H1 (cell line): ENCODE results near the gene LEUTX. TPM values are rescaled to one million over a fixed set of nuclear protein-coding genes. Genes with fewer than 3 reads are reported as not detected.

Experiments
- EP300 ChIP-seq, 2 experiments: IDR thresholded peaks; 1 replicate in 1 of 2; 2 replicates in 1 of 2; pipeline ENCODE4 v1.6.1; 2011 to 2012; ENCODE audit warnings: low read depth in 2 of 2, low read length in 2 of 2, mild to moderate bottlenecking in 2 of 2, borderline replicate concordance in 1 of 2, inconsistent platforms in 1 of 2, moderate library complexity in 1 of 2
- RAD21 ChIP-seq, 2 experiments: IDR thresholded peaks in 1 of 2; conservative IDR thresholded peaks in 1 of 2; 2 replicates each; pipeline ENCODE4 v1.6.1; 2011; ENCODE audit warnings: low read depth in 2 of 2, low read length in 2 of 2, improper control_type of control experiment in 1 of 2, inconsistent platforms in 1 of 2, mild to moderate bottlenecking in 1 of 2, moderate library complexity in 1 of 2
- SP4 ChIP-seq: IDR thresholded peaks from 2 replicates; pipeline ENCODE4 v1.6.1; 2012; ENCODE audit warnings: low read length, inconsistent platforms
- polyA plus RNA-seq, 7 experiments: library from polyadenylated mRNA; depleted of rRNA in 3 of 7; stranded (reverse) in 5 of 7; unstranded in 2 of 7; fragments of >200 nt in 5 of 7; fragments of 200-250 nt in 2 of 7; gene quantifications; 1 replicate in 5 of 7; 2 replicates in 1 of 7; 4 replicates in 1 of 7; pipeline versions ENCODE4 v1.2.1 to v1.2.3, GENCODE V29; 2011 to 2013; ENCODE audit warnings: missing spikeins in 2 of 7, mixed read lengths in 2 of 7
- total RNA-seq: library from RNA; stranded (reverse); fragmentation: NEBNext Ultra II Directional; extraction: Animal tissue kit (Norgen Biotek cat#: 25700); gene quantifications from 2 replicates; pipeline ENCODE4 v1.2.1, GENCODE V29; 2021

The LEUTX gene
- total and polyA plus RNA-seq, 2 of the 8 experiments (the other 6 are each of a cell fraction or from before 2014, with no cell fraction given), result not detected

DNA sequence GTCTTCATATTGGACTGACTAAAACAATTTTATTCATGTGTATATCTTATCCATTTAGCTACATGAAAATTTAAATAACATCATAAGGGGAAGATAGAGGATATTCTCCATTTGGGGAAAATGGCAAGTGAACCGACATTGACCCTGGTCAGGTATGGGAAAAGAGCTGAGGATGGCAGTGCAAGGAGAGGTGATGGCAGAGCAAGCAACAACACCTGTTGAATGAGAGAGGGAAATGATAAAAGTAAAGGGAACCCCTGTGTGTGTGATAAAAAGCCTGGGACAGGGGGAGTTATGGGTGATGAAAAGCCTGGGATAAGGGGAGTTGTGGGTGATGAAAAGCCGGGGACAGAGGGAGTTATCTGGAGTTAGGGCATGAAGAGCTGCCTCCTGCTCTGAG is 44.8 kb upstream of the LEUTX start (continued):
- TF ChIP-seq EP300 (IDR thresholded peaks at IDR 0.05; ENCODE audit: borderline replicate concordance in 1 of 2, low read depth in 2 of 2, low read length in 2 of 2) (no peak), SP4 (no peak), RAD21 (IDR thresholded peaks at IDR 0.05 in 1 of 2, conservative IDR thresholded peaks at IDR 0.05 in 1 of 2; ENCODE audit: low read depth in 2 of 2, low read length in 2 of 2) (no peak)
